Testis (tissue), 3 donors: ENCODE measurements around the gene SULT6B1. TPM values are rescaled to one million over a fixed set of nuclear protein-coding genes. Genes with fewer than 3 reads are reported as not detected.
A peak's percentile ranks its signal among the peaks of the same experiment; 100 is the strongest.

ENCODE experiments used
- DNase-seq: peaks from one replicate; pipeline ENCODE4 v3.0.0-alpha.2; 2019
- H3K27ac ChIP-seq, 2 donors: fragments of 200-600 bp; sonication (generic); one replicate each; pipeline ENCODE4 v1.5.1; 2019
- H3K27me3 ChIP-seq: fragments of 200-600 bp; sonication (generic); one replicate; pipeline ENCODE4 v1.5.1; 2019
- H3K36me3 ChIP-seq: fragments of 200-600 bp; sonication (generic); one replicate; pipeline ENCODE4 v1.5.1; 2017; ENCODE audit warnings: low read depth; ENCODE audit errors: missing control alignments
- H3K4me1 ChIP-seq: fragments of 200-600 bp; sonication (generic); one replicate; pipeline ENCODE4 v1.5.1; 2019
- H3K4me3 ChIP-seq, 2 donors: fragments of 200-600 bp; sonication (generic); one replicate each; pipeline ENCODE4 v1.5.1; 2017 to 2019
- H3K9me3 ChIP-seq: fragments of 200-600 bp; sonication (generic); one replicate; pipeline ENCODE4 v1.5.1; 2017
- POLR2A ChIP-seq: fragments of 450-650 bp; IDR thresholded peaks from one replicate; pipeline ENCODE4 v1.6.1; 2017; ENCODE audit warnings: antibody characterized with exemption, mild to moderate bottlenecking, moderate library complexity
- WGBS, 2 donors: methylation state at CpG; one replicate each; pipeline ENCODE4 v1.1.5; 2018; 5-methylcytosine and 5-hydroxymethylcytosine counted together
- intact Hi-C: fragments of 100-400 bp; cut with DNase I; formaldehyde crosslinking; loops from one replicate; pipeline ENCODE4 v1.15.1; 2023; ENCODE audit warnings: low total_unique reads
- polyA plus RNA-seq: library from polyadenylated mRNA; stranded (reverse); fragments of 350-450 nt; fragmentation: Illumina TruSeq; extraction: RNeasy Lipid Tissue Mini Kit (QIAGEN cat#74804); gene quantifications from one replicate; pipeline ENCODE4 v1.2.3, GENCODE V29; 2014; ENCODE audit warnings: low read depth, low replicate concordance; ENCODE audit not compliant: insufficient read depth
- total RNA-seq, 2 donors: library from RNA; depleted of rRNA; stranded (reverse); fragments of >200 nt; gene quantifications; one replicate each; pipeline ENCODE4 v1.2.3, GENCODE V29; 2016
- TF ChIP-seq, protein P1 (sequence below), 3 experiments: fragments of 450-650 bp in 2 of 3; fragments of 200-600 bp in 1 of 3; sonication (generic) in 1 of 3; IDR thresholded peaks; one replicate each; pipeline ENCODE4 v1.5.1; 2016 to 2019; ENCODE audit warnings: antibody characterized with exemption in 3 of 3, mild to moderate bottlenecking in 2 of 3, moderate library complexity in 1 of 3

Gene SULT6B1
- total and polyA plus RNA-seq, 3 donors from 2014 or later = 0.31 to 3.8 (median 1.7) TPM

DNA sequence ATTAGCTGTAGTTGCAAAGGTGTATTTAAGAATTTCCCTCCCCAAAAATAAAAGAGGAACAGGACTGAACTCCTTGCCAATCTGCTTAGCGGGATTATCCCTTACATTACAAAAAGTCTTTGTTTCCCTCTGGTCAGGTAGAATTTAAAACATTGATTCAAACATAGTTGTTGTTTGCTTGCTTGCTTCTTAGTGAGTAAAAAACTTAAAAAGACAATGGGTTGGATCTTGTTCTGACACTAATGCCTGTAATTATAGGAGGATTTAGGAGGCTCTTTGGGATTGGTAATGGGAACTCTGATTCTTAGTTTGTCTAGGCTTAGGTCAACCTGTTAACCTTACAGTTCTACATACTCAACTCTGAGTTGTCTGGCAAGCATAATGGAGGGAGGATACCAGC lies 4.1 kb upstream of the SULT6B1 start:
- no peak overlapping the region for H3K27ac ChIP-seq
- TF ChIP-seq, protein P1, sequence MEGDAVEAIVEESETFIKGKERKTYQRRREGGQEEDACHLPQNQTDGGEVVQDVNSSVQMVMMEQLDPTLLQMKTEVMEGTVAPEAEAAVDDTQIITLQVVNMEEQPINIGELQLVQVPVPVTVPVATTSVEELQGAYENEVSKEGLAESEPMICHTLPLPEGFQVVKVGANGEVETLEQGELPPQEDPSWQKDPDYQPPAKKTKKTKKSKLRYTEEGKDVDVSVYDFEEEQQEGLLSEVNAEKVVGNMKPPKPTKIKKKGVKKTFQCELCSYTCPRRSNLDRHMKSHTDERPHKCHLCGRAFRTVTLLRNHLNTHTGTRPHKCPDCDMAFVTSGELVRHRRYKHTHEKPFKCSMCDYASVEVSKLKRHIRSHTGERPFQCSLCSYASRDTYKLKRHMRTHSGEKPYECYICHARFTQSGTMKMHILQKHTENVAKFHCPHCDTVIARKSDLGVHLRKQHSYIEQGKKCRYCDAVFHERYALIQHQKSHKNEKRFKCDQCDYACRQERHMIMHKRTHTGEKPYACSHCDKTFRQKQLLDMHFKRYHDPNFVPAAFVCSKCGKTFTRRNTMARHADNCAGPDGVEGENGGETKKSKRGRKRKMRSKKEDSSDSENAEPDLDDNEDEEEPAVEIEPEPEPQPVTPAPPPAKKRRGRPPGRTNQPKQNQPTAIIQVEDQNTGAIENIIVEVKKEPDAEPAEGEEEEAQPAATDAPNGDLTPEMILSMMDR (IDR thresholded peaks at IDR 0.05) = no peak
- no peak for TF ChIP-seq POLR2A
- 82 to 95% methylated on average over 1 of the region's 1 CpG for WGBS, 2 donors

DNA sequence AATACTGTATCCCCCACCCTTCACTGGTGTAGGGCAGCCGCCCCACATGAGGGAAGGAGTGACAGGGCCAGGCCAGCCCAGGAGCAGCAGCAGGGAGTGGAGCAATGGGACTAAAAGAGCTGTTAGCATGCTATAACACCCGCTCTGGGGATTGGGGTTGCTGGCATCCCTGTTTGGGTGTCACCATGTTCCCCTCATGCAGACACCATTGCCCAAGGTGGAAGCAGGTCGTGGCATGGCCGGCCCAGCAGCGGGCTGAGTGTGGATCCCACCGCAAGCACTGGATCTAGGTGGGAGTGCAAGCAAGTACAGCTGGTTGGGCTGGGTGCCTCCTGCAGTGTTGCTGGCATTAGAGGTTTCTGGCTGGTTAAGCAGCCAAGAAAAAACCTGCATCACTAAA lies 3.3 kb upstream of the SULT6B1 start:
- intact Hi-C loops = no loop called here
- TF ChIP-seq POLR2A = no peak
- TF ChIP-seq, protein P1 (IDR thresholded peaks at IDR 0.05) = no peak
- Histone ChIP-seq H3K4me1 (no peaks in the 10 kb centered on the region), H3K27me3 (no peaks in the 10 kb centered on the region), H3K27ac (no peak overlapping the region), H3K4me3 (no peak overlapping the region), H3K9me3 (no peaks in the 10 kb centered on the region), H3K36me3 (no peaks in the 10 kb centered on the region)
- DNase-seq = no peak
- 73 to 82% methylated on average over 6 of the region's 6 CpGs for WGBS, 2 donors

More for the DNA sequence above, 4.1 kb upstream of the SULT6B1 start:
- Histone ChIP-seq H3K36me3 (no peaks in the 10 kb centered on the region), H3K9me3 (no peaks in the 10 kb centered on the region), H3K27me3 (no peaks in the 10 kb centered on the region), H3K4me1 (peaks cover 7% of the 10 kb centered on the region), H3K4me3 (no peak overlapping the region)
- DNase-seq = no peak
- intact Hi-C loops = no loop called here

DNA sequence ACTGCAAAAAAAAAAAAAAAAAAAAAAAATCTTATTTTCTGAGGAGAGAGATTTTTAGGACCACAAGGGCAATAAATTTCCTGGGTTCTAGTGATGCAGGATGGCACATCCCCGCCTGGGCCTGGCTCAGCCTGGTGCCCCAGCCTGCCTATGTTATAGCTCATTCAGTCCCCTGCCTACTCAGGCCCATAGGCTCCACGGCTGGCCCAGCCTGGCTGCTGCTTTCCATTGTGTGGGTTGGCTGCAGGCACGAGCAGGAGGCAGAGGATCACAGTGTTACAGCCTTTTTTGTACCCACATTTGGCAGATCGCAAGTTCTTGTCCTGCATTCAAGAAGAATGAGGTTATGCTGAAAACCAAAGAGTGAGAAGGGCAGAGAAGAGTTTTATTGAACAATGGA lies 2.8 kb upstream of the SULT6B1 start:
- Histone ChIP-seq H3K4me1 (no peaks in the 10 kb centered on the region), H3K9me3 (no peaks in the 10 kb centered on the region), H3K27ac (no peak overlapping the region), H3K4me3 (no peak overlapping the region), H3K36me3 (no peaks in the 10 kb centered on the region), H3K27me3 (no peaks in the 10 kb centered on the region)
- DNase-seq = no peak
- 64 to 80% methylated on average over 4 of the region's 4 CpGs for WGBS, 2 donors
- intact Hi-C loops = no loop called here
- no peak for TF ChIP-seq POLR2A
- TF ChIP-seq, protein P1 (IDR thresholded peaks at IDR 0.05) = no peak

DNA sequence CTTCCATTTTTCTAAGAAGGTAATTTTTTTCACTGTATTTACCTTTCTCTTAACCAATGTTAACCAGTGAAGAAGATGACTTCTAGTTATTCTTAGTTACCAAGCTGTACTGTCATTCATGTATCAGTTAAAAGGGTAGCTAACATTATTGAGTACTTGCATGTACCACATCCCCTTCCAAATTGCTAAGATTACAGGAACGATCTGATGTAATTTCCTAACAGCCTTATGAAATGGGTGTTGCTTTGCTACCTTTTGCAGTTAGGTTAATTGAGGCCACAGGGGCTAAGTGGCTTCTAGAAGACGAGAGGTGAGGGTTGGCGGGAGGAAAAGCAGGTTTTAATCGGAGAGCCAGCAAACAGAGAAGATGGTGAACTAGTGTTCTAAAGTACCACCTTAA lies 1.8 kb upstream of the SULT6B1 start:
- WGBS, 2 donors = 81 to 94% methylated on average over 4 of the region's 4 CpGs
- peak overlapping the region in 1 of 2 donors; percentile 75 for H3K27ac ChIP-seq
- no peak overlapping the region for H3K4me3 ChIP-seq
- H3K36me3 ChIP-seq = no peaks in the 10 kb centered on the region
- intact Hi-C loops = no loop called here
- no peak for DNase-seq
- H3K9me3 ChIP-seq = no peaks in the 10 kb centered on the region
- H3K4me1 ChIP-seq = no peaks in the 10 kb centered on the region
- TF ChIP-seq, protein P1 (IDR thresholded peaks at IDR 0.05) = no peak
- TF ChIP-seq POLR2A = no peak
- no peaks in the 10 kb centered on the region for H3K27me3 ChIP-seq

DNA sequence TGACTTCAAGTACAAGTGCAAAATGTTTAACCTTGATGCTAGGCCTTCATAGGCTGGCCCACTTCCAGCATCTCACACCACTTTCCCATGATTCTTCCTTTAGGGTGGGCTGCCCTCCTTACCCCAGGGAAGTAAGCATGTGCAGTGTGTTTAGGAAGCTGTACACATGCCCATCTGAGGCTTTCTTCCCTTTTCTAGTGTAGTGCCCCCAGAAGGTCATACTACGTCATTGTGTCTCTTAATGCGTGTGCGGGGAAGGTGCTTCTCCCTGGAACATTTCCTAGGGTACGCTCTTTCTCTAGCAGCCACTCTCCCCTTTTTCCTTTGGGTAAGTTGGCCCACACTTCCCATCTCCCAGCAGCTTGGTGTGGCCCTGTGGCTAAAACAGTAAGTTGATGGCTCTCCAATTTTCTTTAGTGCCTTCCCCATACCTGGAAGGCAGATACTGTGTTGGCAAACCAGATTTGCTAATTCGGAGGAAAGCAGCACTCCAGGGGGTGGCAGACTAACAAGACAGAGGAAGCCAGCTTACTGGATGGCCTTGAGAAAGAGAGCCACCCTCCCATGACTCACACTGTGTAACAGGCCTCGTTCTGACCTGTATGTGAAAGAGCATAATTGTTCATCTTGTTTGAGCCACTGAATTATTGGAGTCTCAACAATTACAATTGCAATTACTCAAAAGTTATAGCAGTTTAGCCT lies 1.1 kb upstream of the SULT6B1 start:
- no peak overlapping the region for H3K4me3 ChIP-seq
- DNase-seq = peak; percentile 78
- H3K27me3 ChIP-seq = no peaks in the 10 kb centered on the region
- peak overlapping the region; percentile 50 to 75 for H3K27ac ChIP-seq
- no peaks in the 10 kb centered on the region for H3K9me3 ChIP-seq
- TF ChIP-seq, protein P1 (IDR thresholded peaks at IDR 0.05) = no peak
- TF ChIP-seq POLR2A = no peak
- intact Hi-C loops = no loop called here
- H3K4me1 ChIP-seq = no peaks in the 10 kb centered on the region
- H3K36me3 ChIP-seq = no peaks in the 10 kb centered on the region
- 69% methylated on average over 6 of the region's 6 CpGs for WGBS, 2 donors
